ENCODE data around the gene RAB43. TPM values are rescaled to one million over a fixed set of nuclear protein-coding genes. Genes with fewer than 3 reads are reported as not detected.

RAB43 gene
- total RNA-seq, 1 experiment from 2014 or later, result 2.9 TPM

DNA sequence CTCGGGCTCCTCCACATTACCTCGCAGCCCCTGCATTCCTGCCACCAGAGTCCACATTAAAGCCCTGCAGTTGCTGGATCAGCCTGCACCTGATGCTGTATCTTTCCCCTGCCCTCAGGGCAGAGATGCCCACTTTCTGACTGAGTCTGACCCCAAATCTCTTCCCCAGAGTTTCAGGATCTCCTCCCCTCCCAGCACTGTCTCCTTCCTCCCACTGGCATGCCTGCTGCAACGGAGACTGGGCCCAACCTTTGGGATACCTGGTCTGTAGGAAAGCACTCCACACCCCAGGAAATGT is 81.6 kb downstream of the RAB43 start:
- no peaks in the 10 kb centered on the region for H3K9me3 ChIP-seq (ENCODE audit: low read depth, low read length, poor library complexity, severe bottlenecking)
- no peaks in the 10 kb centered on the region for H3K27me3 ChIP-seq (replicated peaks; ENCODE audit: insufficient read depth, low read depth, low read length, poor library complexity)
- no peak overlapping the region for H3K27ac ChIP-seq (ENCODE audit: low read depth, low read length, poor library complexity, severe bottlenecking)
- CTCF ChIA-PET, result interaction anchor here (0.6 kb wide), 1 partner anchor 10 kb away, joined by 7 read pairs; no protein-coding TSS in a partner anchor
- no peak for TF ChIP-seq EZH2 (IDR thresholded peaks at IDR 0.05; ENCODE audit: borderline replicate concordance, low read depth, low read length, poor library complexity, severe bottlenecking)
- TF ChIP-seq, protein P1, sequence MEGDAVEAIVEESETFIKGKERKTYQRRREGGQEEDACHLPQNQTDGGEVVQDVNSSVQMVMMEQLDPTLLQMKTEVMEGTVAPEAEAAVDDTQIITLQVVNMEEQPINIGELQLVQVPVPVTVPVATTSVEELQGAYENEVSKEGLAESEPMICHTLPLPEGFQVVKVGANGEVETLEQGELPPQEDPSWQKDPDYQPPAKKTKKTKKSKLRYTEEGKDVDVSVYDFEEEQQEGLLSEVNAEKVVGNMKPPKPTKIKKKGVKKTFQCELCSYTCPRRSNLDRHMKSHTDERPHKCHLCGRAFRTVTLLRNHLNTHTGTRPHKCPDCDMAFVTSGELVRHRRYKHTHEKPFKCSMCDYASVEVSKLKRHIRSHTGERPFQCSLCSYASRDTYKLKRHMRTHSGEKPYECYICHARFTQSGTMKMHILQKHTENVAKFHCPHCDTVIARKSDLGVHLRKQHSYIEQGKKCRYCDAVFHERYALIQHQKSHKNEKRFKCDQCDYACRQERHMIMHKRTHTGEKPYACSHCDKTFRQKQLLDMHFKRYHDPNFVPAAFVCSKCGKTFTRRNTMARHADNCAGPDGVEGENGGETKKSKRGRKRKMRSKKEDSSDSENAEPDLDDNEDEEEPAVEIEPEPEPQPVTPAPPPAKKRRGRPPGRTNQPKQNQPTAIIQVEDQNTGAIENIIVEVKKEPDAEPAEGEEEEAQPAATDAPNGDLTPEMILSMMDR (conservative IDR thresholded peaks at IDR 0.05; ENCODE audit: low read depth, low read length), result no peak
- H3K4me1 ChIP-seq (ENCODE audit: insufficient read depth, low read length, poor library complexity, severe bottlenecking), result peaks cover 3% of the 10 kb centered on the region
- BruUV-seq (replicated peaks), result no TSS peak
- H3K4me3 ChIP-seq (ENCODE audit: low read depth, low read length, poor library complexity, severe bottlenecking), result no peak overlapping the region
- DNase-seq (ENCODE audit: low spot score), result no peak
- POLR2A ChIA-PET (ENCODE audit: low non-redundant PET), result no interaction called here
- intact Hi-C loops (cut with micrococcal nuclease; ENCODE audit: unreplicated experiment), result no loop called here
- no peaks in the 10 kb centered on the region for H3K36me3 ChIP-seq (ENCODE audit: insufficient read depth, low read length, poor library complexity, severe bottlenecking)

DNA sequence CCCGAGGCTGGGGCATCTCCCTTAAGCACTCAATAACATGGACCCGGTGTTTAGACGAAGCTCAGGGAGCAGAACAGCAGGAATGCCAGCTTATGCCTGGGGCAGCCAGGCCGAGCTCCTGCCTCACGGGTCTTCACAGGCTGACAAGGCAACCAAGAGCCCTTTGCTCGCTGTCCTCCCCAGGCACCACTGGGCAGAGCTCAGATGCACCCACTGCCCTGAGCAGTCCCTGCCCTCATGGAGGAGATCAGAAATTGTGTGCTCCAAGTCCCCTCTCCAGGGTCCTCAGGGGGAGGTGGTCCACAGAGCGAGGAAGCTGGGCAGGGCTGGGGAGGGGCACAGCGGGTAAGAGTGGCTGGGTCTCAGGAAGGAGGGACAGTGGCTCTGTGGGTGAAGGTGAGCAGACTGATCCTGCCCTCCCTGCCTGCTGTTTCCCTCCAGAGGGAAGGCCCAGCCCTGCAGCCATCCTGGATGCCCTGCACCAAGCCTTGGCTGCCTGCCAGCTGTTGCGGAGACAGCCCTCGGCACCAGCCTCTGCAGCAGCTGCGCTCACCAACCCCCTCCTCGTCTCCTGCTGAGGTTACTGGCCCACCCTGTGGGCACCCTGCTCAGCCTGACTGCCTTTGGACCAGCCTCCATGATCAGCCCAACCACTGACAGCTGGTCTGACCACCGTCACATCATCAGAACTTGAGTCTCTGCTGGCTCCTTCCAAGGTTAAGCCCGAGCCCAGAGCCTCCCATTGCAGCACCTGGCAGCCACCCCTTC is 82.1 kb downstream of the RAB43 start:
- ChIA-PET CTCF (interaction anchor here (0.6 kb wide), 1 partner anchor 10 kb away, joined by 7 read pairs; no protein-coding TSS in a partner anchor), POLR2A (ENCODE audit: low non-redundant PET) (no interaction called here)
- Histone ChIP-seq H3K27me3 (replicated peaks; ENCODE audit: insufficient read depth, low read depth, low read length, poor library complexity) (no peaks in the 10 kb centered on the region), H3K36me3 (ENCODE audit: insufficient read depth, low read length, poor library complexity, severe bottlenecking) (no peaks in the 10 kb centered on the region), H3K4me1 (ENCODE audit: insufficient read depth, low read length, poor library complexity, severe bottlenecking) (peaks cover 3% of the 10 kb centered on the region), H3K9me3 (ENCODE audit: low read depth, low read length, poor library complexity, severe bottlenecking) (no peaks in the 10 kb centered on the region), H3K27ac (ENCODE audit: low read depth, low read length, poor library complexity, severe bottlenecking) (no peak overlapping the region), H3K4me3 (ENCODE audit: low read depth, low read length, poor library complexity, severe bottlenecking) (no peak overlapping the region)
- intact Hi-C loops (cut with micrococcal nuclease; ENCODE audit: unreplicated experiment), result no loop called here
- DNase-seq (ENCODE audit: low spot score), result peak; percentile 56
- no TSS peak for BruUV-seq (replicated peaks)
- TF ChIP-seq, protein P1 (conservative IDR thresholded peaks at IDR 0.05; ENCODE audit: low read depth, low read length), result no peak
- no peak for TF ChIP-seq EZH2 (IDR thresholded peaks at IDR 0.05; ENCODE audit: borderline replicate concordance, low read depth, low read length, poor library complexity, severe bottlenecking)

DNA sequence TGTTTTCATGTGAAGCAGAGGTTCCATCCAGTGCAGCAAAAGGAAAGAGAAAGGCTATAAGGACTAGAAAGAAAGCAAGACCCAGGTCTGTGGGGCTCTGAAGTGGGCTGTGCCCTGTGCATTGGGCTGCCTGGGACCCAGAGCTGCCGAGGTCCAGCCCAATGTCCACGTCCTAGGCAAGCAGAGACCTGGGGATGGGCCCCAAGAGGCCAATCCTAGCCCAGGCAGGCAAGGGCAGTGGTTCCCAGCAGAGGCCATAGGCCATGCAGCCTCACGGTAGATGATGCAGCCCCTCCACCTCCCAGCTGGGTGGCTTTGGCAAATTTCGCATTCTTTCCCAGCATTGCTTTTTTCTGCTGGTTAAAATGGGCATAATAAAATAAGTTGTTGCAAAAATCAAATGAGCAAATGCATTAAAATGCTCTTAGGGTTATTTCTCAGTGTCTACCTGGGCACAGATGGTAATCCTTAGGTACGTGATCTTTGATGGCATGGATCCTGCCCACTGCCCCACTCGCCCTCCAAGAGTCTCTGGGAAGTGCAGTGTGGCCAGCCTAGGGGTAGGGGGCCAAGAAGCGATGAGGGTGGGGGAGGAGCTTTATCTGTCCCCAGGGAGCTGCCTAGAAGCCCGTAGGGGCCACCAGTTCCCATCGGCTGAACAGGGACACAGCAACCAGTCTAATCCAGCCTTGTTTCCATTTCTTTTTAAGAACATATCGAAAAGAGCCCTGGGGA is 83.3 kb downstream of the RAB43 start:
- TF ChIP-seq EZH2 (IDR thresholded peaks at IDR 0.05; ENCODE audit: borderline replicate concordance, low read depth, low read length, poor library complexity, severe bottlenecking), result no peak
- TF ChIP-seq, protein P1 (conservative IDR thresholded peaks at IDR 0.05; ENCODE audit: low read depth, low read length), result no peak
- Histone ChIP-seq H3K36me3 (ENCODE audit: insufficient read depth, low read length, poor library complexity, severe bottlenecking) (no peaks in the 10 kb centered on the region), H3K4me3 (ENCODE audit: low read depth, low read length, poor library complexity, severe bottlenecking) (no peak overlapping the region), H3K27ac (ENCODE audit: low read depth, low read length, poor library complexity, severe bottlenecking) (no peak overlapping the region), H3K9me3 (ENCODE audit: low read depth, low read length, poor library complexity, severe bottlenecking) (no peaks in the 10 kb centered on the region), H3K4me1 (ENCODE audit: insufficient read depth, low read length, poor library complexity, severe bottlenecking) (peaks cover 3% of the 10 kb centered on the region), H3K27me3 (replicated peaks; ENCODE audit: insufficient read depth, low read depth, low read length, poor library complexity) (no peaks in the 10 kb centered on the region)
- ChIA-PET CTCF (no interaction called here), POLR2A (ENCODE audit: low non-redundant PET) (interaction anchor here (0.5 kb wide), 1 partner anchor 1788 kb away, joined by 3 read pairs; no protein-coding TSS in a partner anchor)
- intact Hi-C loops (cut with micrococcal nuclease; ENCODE audit: unreplicated experiment), result no loop called here
- no peak for DNase-seq (ENCODE audit: low spot score)
- no TSS peak for BruUV-seq (replicated peaks)

Other genes with a start within 250 kb of the RAB43 start
- gene ACAD9, start 242.2 kb downstream of the RAB43 start, total RNA-seq (2021), result 54.5 and 54.9 TPM in 2 replicates
- 0.26 TPM in 1 of 2 replicates, not detected in the other for gene CFAP92, start 127.7 kb downstream of the RAB43 start, total RNA-seq (2021)
- gene EFCC1, start 120.5 kb downstream of the RAB43 start, total RNA-seq (2021), result not detected in 2 replicates
- not detected in 2 replicates for gene GP9, start 61.0 kb downstream of the RAB43 start, total RNA-seq (2021)
- 46.2 and 49.8 TPM in 2 replicates for gene ISY1, start 39.3 kb upstream of the RAB43 start, total RNA-seq (2021)
- gene CNBP, start 62.1 kb upstream of the RAB43 start, total RNA-seq (2021), result 396 and 438 TPM in 2 replicates
- gene COPG1, start 127.8 kb upstream of the RAB43 start, total RNA-seq (2021), result 157 and 158 TPM in 2 replicates
- 46.3 and 52.2 TPM in 2 replicates for gene HMCES, start 157.1 kb upstream of the RAB43 start, total RNA-seq (2021)